GM12891 (cell line): ENCODE data around the gene DPH1.
A peak's percentile ranks its signal among the peaks of the same experiment; 100 is the strongest.

Experiments used
- DNase-seq: peaks from one replicate; pipeline ENCODE4 v3.0.0; 2011; ENCODE audit warnings: low spot score; ENCODE audit not compliant: insufficient read length
- FAIRE-seq: peaks from 2 replicates; lab custom pipeline; 2011; peaks lifted over from hg19 to GRCh38; lab: Jason Lieb, UNC
- PAX5 ChIP-seq: IDR thresholded peaks from 2 replicates; pipeline ENCODE4 v1.6.1; 2011; ENCODE audit warnings: low read length, moderate library complexity, mild to moderate bottlenecking; ENCODE audit not compliant: insufficient read depth, severe bottlenecking
- POLR2A ChIP-seq: IDR thresholded peaks from 2 replicates; pipeline ENCODE4 v1.6.1; 2011; ENCODE audit warnings: low read depth, low read length, control low read depth
- POLR2AphosphoS5 ChIP-seq: IDR thresholded peaks from 2 replicates; pipeline ENCODE4 v1.6.1; 2011; ENCODE audit warnings: low read depth, low read length, control low read depth
- POU2F2 ChIP-seq: IDR thresholded peaks from 2 replicates; pipeline ENCODE4 v1.6.1; 2011; ENCODE audit warnings: low read depth, mild to moderate bottlenecking, control low read depth, low read length, moderate library complexity
- SPI1 ChIP-seq: IDR thresholded peaks from 2 replicates; pipeline ENCODE4 v1.6.1; 2011; ENCODE audit warnings: low read depth, low read length, control low read depth
- TAF1 ChIP-seq: IDR thresholded peaks from 2 replicates; pipeline ENCODE4 v1.6.1; 2011; ENCODE audit warnings: low read depth, low read length, control low read depth

The DPH1 gene

DNA sequence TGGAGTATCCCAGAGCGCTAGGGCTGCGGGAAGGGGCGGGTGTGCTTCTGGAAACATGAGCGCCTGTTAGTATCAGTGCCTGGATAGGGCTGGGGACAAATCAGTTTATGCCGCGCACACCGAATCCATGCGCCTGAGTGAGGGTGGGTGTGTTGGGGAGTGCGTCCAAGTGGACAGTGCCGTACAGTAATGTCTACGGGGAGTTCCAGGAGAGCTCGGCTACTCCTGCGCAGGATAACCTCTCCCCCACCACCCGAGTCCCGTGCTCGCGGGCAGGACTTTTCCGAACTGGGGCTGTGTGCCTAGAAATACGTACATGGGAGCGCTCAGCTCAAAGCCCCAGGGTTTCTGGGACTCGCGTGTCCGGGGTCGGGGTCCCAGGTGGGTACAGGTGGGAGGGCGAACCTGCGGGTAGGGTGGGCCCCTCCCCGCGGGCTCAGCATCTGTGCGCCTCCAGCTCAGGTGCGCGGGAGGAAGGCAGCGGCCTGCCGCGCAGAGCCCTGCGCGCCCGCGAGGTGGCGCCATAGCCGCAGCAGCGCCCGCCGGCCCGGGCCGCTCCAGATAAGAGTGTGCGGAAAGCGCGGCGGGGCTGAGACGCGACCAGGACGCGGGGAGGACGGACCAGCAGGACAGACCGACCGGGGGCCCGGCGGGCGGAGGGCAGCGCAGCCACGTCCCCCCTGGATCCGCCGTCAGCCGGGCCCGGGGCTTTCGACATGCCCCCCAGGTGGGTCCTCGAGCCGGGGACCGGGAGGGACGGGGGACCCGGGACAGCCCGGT lies 24.7 kb downstream of the DPH1 start, which contains the start of gene HIC1:
TSS of gene HIC1 (plus strand) at position 592 of the 780 bp plus-strand sequence. CDS start 1,588 bp downstream, outside the sequence.
- peak; percentile 43; the same call in 1 of the 2 replicates for TF ChIP-seq POU2F2
- TF ChIP-seq SPI1 = no peak
- peak; percentile 74 for TF ChIP-seq POLR2A
- peak; percentile 86 for TF ChIP-seq POLR2AphosphoS5
- peak; percentile 38 for TF ChIP-seq PAX5
- peak; percentile 97 for FAIRE-seq
- peak; percentile 82 for DNase-seq

DNA sequence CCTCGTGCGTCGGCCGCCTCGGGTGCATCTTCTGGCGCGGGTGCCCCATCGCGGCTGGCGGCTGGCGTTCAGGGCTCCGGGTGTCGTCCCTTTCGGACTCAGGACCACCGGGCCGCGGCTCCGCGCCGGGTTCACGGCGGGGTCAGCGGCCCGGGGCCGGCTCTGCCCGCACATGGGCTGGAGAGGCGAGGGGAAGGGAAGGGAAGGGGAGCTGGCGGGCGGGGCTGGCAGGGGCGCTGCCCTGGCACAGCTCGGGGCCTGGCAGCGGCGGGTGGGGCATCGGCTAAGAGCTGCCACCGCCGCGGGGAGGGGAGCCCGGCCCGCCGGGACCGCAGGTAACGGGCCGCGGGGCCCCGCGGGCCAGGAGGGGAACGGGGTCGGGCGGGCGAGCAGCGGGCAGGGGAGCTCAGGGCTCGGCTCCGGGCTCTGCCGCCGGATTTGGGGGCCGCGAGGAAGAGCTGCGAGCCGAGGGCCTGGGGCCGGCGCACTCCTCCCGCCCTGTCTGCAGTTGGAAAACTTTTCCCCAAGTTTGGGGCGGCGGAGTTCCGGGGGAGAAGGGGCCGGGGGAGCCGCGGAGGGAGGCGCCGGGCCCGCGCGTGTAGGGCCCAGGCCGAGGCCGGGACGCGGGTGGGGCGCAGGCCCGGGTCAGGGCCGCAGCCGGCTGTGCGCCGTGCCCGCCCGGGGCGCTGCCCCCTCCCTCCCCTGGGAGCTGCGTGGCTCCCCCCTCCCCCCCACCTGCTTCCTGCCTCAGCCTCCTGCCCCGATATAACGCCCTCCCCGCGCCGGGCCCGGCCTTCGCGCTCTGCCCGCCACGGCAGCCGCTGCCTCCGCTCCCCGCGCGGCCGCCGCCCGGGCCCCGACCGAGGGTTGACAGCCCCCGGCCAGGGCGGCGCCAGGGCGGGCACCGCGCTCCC lies 25.6 kb downstream of the DPH1 start:
- no peak for TF ChIP-seq TAF1
- no peak; the same call in 1 of the 2 replicates for TF ChIP-seq POLR2A
- TF ChIP-seq PAX5 = no peak
- no peak for TF ChIP-seq SPI1
- TF ChIP-seq POU2F2 = no peak
- TF ChIP-seq POLR2AphosphoS5 = no peak; the same call in 1 of the 2 replicates
- FAIRE-seq (peak; percentile 82), DNase-seq (peak; percentile 62)

DNA sequence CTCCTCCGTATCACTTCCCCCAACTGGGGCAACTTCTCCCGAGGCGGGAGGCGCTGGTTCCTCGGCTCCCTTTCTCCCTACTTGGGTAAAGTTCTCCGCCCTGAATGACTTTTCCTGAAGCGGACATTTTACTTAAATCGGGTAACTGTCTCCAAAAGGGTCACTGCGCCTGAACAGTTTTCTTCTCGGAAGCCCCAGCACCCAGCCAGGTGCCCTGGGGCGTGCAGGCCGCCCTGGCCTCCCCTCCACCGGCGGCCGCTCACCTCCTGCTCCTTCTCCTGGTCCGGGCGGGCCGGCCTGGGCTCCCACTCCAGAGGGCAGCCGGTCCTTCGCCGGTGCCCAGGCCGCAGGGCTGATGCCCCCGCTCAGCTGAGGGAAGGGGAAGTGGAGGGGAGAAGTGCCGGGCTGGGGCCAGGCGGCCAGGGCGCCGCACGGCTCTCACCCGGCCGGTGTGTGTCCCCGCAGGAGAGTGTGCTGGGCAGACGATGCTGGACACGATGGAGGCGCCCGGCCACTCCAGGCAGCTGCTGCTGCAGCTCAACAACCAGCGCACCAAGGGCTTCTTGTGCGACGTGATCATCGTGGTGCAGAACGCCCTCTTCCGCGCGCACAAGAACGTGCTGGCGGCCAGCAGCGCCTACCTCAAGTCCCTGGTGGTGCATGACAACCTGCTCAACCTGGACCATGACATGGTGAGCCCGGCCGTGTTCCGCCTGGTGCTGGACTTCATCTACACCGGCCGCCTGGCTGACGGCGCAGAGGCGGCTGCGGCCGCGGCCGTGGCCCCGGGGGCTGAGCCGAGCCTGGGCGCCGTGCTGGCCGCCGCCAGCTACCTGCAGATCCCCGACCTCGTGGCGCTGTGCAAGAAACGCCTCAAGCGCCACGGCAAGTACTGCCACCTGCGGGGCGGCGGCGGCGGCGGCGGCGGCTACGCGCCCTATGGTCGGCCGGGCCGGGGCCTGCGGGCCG lies 26.5 kb downstream of the DPH1 start:
- peak; percentile 46; the same call in 1 of the 2 replicates for TF ChIP-seq POLR2AphosphoS5
- TF ChIP-seq TAF1 = no peak
- TF ChIP-seq POU2F2 = peak; percentile 57; the same call in 1 of the 2 replicates
- no peak for TF ChIP-seq PAX5
- 0 out of 2 replicates have a peak, but pooled peaks have one; percentile 35 for TF ChIP-seq SPI1
- TF ChIP-seq POLR2A = peak; percentile 63; the same call in 1 of the 2 replicates
- peak; percentile 92 for FAIRE-seq
- no peak for DNase-seq

DNA sequence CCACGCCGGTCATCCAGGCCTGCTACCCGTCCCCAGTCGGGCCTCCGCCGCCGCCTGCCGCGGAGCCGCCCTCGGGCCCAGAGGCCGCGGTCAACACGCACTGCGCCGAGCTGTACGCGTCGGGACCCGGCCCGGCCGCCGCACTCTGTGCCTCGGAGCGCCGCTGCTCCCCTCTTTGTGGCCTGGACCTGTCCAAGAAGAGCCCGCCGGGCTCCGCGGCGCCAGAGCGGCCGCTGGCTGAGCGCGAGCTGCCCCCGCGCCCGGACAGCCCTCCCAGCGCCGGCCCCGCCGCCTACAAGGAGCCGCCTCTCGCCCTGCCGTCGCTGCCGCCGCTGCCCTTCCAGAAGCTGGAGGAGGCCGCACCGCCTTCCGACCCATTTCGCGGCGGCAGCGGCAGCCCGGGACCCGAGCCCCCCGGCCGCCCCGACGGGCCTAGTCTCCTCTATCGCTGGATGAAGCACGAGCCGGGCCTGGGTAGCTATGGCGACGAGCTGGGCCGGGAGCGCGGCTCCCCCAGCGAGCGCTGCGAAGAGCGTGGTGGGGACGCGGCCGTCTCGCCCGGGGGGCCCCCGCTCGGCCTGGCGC lies 27.3 kb downstream of the DPH1 start:
- no peak for DNase-seq
- FAIRE-seq = no peak
- no peak; the same call in 1 of the 2 replicates for TF ChIP-seq POLR2AphosphoS5
- TF ChIP-seq POU2F2 = no peak
- no peak; the same call in 1 of the 2 replicates for TF ChIP-seq POLR2A
- TF ChIP-seq PAX5 = no peak
- TF ChIP-seq TAF1 = no peak
- no peak for TF ChIP-seq SPI1

DNA sequence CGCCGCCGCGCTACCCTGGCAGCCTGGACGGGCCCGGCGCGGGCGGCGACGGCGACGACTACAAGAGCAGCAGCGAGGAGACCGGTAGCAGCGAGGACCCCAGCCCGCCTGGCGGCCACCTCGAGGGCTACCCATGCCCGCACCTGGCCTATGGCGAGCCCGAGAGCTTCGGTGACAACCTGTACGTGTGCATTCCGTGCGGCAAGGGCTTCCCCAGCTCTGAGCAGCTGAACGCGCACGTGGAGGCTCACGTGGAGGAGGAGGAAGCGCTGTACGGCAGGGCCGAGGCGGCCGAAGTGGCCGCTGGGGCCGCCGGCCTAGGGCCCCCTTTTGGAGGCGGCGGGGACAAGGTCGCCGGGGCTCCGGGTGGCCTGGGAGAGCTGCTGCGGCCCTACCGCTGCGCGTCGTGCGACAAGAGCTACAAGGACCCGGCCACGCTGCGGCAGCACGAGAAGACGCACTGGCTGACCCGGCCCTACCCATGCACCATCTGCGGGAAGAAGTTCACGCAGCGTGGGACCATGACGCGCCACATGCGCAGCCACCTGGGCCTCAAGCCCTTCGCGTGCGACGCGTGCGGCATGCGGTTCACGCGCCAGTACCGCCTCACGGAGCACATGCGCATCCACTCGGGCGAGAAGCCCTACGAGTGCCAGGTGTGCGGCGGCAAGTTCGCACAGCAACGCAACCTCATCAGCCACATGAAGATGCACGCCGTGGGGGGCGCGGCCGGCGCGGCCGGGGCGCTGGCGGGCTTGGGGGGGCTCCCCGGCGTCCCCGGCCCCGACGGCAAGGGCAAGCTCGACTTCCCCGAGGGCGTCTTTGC lies 28.0 kb downstream of the DPH1 start:
- DNase-seq (no peak), FAIRE-seq (peak; percentile 97)
- no peak; the same call in 1 of the 2 replicates for TF ChIP-seq POLR2A
- peak; percentile 51; the same call in 1 of the 2 replicates for TF ChIP-seq POLR2AphosphoS5
- no peak; the same call in 1 of the 2 replicates for TF ChIP-seq POU2F2
- TF ChIP-seq TAF1 = no peak
- TF ChIP-seq PAX5 = no peak

DNA sequence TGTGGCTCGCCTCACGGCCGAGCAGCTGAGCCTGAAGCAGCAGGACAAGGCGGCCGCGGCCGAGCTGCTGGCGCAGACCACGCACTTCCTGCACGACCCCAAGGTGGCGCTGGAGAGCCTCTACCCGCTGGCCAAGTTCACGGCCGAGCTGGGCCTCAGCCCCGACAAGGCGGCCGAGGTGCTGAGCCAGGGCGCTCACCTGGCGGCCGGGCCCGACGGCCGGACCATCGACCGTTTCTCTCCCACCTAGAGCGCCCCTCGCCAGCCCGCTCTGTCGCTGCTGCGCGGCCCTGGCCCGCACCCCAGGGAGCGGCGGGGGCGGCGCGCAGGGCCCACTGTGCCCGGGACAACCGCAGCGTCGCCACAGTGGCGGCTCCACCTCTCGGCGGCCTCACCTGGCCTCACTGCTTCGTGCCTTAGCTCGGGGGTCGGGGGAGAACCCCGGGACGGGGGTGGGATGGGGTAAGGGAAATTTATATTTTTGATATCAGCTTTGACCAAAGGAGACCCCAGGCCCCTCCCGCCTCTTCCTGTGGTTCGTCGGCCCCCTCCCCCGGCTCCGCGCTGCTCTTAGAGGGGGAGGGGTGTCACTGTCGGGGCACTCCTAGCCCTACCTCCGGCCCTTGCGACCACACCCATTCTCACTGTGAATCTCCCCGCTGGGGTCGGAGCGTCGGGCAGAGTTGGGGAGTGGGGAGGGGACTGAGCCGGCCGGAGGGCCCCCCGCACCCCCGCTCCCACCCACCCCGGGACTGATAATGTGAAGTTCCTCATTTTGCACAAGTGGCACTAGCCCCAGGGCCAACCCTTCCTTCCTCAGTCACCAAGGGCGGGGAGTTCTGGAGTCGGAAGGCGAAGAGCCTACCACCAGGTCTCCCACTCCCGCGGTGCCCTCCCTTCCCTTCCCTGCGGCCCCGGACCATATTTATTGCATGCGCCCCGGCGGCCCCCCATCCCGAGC lies 28.9 kb downstream of the DPH1 start:
- TF ChIP-seq POLR2AphosphoS5 (peak; percentile 33), TAF1 (no peak), POU2F2 (peak; percentile 60; the same call in 1 of the 2 replicates), POLR2A (0 out of 2 replicates have a peak, but pooled peaks have one; percentile 53), PAX5 (no peak), SPI1 (no peak)
- peak; percentile 70 for DNase-seq
- no peak for FAIRE-seq
